ENCODE data around the gene RAB9B. TPM values are rescaled to one million over a fixed set of nuclear protein-coding genes. Genes with fewer than 3 reads are reported as not detected.

RAB9B gene
- total RNA-seq, 1 donor from 2014 or later, result 19.8 TPM

DNA sequence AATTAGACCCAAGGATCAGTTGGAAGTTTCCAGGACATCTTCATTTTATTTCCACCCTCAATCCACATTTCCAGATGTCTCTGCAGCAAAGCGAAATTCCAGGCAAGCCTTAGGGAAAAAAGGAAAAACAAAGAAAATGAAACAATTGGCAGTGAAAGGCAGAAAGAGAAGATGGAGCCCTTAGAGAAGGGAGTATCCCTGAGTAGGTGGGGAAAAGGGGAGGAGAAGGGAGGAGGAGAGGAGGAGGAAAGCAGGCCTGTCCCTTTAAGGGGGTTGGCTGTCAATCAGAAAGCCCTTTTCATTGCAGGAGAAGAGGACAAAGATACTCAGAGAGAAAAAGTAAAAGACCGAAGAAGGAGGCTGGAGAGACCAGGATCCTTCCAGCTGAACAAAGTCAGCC is 55.5 kb downstream of the RAB9B start, which contains the start of gene PLP1:
Gene PLP1, plus strand, starts transcription at position 295 of the 400 bp plus-strand sequence. CDS start 156 bp downstream, outside the sequence.
- no peaks in the 10 kb centered on the region for H3K36me3 ChIP-seq (ENCODE audit: control insufficient read depth in 3 of 3, insufficient read depth in 3 of 3, low read length in 3 of 3)

GRCh38 chrX:103774070-103774642 is 57.9 kb downstream of the RAB9B start:
- no peak overlapping the region for H3K27ac ChIP-seq (ENCODE audit: low read depth, low read length)
- no peaks in the 10 kb centered on the region for H3K36me3 ChIP-seq (ENCODE audit: control insufficient read depth in 3 of 3, insufficient read depth in 3 of 3, low read length in 3 of 3)
- H3K27me3 ChIP-seq (ENCODE audit: control insufficient read depth in 3 of 3, insufficient read depth in 3 of 3, low read length in 3 of 3), result peaks cover 0 to 10% (median 0%) of the 10 kb centered on the region in 3 donors
- H3K9me3 ChIP-seq (ENCODE audit: control insufficient read depth in 3 of 3, low read length in 3 of 3), result no peaks in the 10 kb centered on the region
- no peak overlapping the region for H3K9ac ChIP-seq (ENCODE audit: low read depth in 1 of 3, low read length in 3 of 3)
- no peaks in the 10 kb centered on the region for H3K4me1 ChIP-seq (ENCODE audit: control insufficient read depth in 3 of 3, insufficient read depth in 3 of 3, low read length in 3 of 3)
- H3K4me3 ChIP-seq (ENCODE audit: low read length in 3 of 3), result no peak overlapping the region

More for the DNA sequence above, 55.5 kb downstream of the RAB9B start, which contains the start of gene PLP1:
- Histone ChIP-seq H3K4me3 (ENCODE audit: low read length in 3 of 3) (peak within 1 kb of the TSS in 1 of 3 donors; percentile 31), H3K9me3 (ENCODE audit: control insufficient read depth in 3 of 3, low read length in 3 of 3) (no peaks in the 10 kb centered on the region), H3K27ac (ENCODE audit: low read depth, low read length) (no peak within 1 kb of the TSS), H3K4me1 (ENCODE audit: control insufficient read depth in 3 of 3, insufficient read depth in 3 of 3, low read length in 3 of 3) (no peaks in the 10 kb centered on the region), H3K27me3 (ENCODE audit: control insufficient read depth in 3 of 3, insufficient read depth in 3 of 3, low read length in 3 of 3) (peaks cover 0 to 9% (median 0%) of the 10 kb centered on the region in 3 donors), H3K9ac (ENCODE audit: low read depth in 1 of 3, low read length in 3 of 3) (no peak within 1 kb of the TSS)

GRCh38 chrX:103773445-103773844 is 58.6 kb downstream of the RAB9B start:
- H3K9me3 ChIP-seq (ENCODE audit: control insufficient read depth in 3 of 3, low read length in 3 of 3), result no peaks in the 10 kb centered on the region
- H3K4me1 ChIP-seq (ENCODE audit: control insufficient read depth in 3 of 3, insufficient read depth in 3 of 3, low read length in 3 of 3), result no peaks in the 10 kb centered on the region
- H3K27ac ChIP-seq (ENCODE audit: low read depth, low read length), result no peak overlapping the region
- H3K9ac ChIP-seq (ENCODE audit: low read depth in 1 of 3, low read length in 3 of 3), result no peak overlapping the region
- H3K27me3 ChIP-seq (ENCODE audit: control insufficient read depth in 3 of 3, insufficient read depth in 3 of 3, low read length in 3 of 3), result peaks cover 0 to 14% (median 0%) of the 10 kb centered on the region in 3 donors
- H3K4me3 ChIP-seq (ENCODE audit: low read length in 3 of 3), result no peak overlapping the region
- no peaks in the 10 kb centered on the region for H3K36me3 ChIP-seq (ENCODE audit: control insufficient read depth in 3 of 3, insufficient read depth in 3 of 3, low read length in 3 of 3)

Small RNA genes within 50 kb of the gene (small RNA-seq; reads per million reads assigned to genes)
- not detected for gene RNA5SP511

Other genes with a start within 250 kb of the RAB9B start
- gene TCEAL4, start 246.7 kb downstream of the RAB9B start, total RNA-seq, result 15.1 TPM
- 2.6 TPM for gene TCEAL3, start 224.3 kb downstream of the RAB9B start, total RNA-seq
- 27.7 TPM for gene TCEAL1, start 203.3 kb downstream of the RAB9B start, total RNA-seq
- 219 TPM for gene MORF4L2, start 145.6 kb downstream of the RAB9B start, total RNA-seq
- gene TMEM31, start 121.3 kb downstream of the RAB9B start, total RNA-seq, result not detected
- 41.8 TPM for gene PLP1, start 55.4 kb downstream of the RAB9B start, total RNA-seq
- 5.2 TPM for gene TMSB15B, start 130.4 kb upstream of the RAB9B start, total RNA-seq
- not detected for gene H2BW1, start 181.5 kb upstream of the RAB9B start, total RNA-seq
- not detected for gene H2BW2, start 207.7 kb upstream of the RAB9B start, total RNA-seq
- gene TMSB15C, start 244.0 kb upstream of the RAB9B start, total RNA-seq, result 7.8 TPM